Peyer's patch (tissue), 4 donors: ENCODE results near the gene CAMSAP1.

Experiments used
- POLR2A ChIP-seq, 2 donors: fragments of 450-650 bp; IDR thresholded peaks; one replicate each; pipeline ENCODE4 v1.5.1; 2017; ENCODE audit warnings: antibody characterized with exemption in 2 of 2, mild to moderate bottlenecking in 2 of 2, moderate library complexity in 2 of 2
- TF ChIP-seq, protein P1 (sequence below), 6 experiments: fragments of 450-650 bp in 4 of 6; fragments of 200-600 bp in 2 of 6; sonication (generic) in 1 of 6; IDR thresholded peaks; one replicate each; pipeline ENCODE4 v1.5.1; 2017 to 2019; ENCODE audit warnings: antibody characterized with exemption in 6 of 6, mild to moderate bottlenecking in 3 of 6, moderate library complexity in 1 of 6

DNA sequence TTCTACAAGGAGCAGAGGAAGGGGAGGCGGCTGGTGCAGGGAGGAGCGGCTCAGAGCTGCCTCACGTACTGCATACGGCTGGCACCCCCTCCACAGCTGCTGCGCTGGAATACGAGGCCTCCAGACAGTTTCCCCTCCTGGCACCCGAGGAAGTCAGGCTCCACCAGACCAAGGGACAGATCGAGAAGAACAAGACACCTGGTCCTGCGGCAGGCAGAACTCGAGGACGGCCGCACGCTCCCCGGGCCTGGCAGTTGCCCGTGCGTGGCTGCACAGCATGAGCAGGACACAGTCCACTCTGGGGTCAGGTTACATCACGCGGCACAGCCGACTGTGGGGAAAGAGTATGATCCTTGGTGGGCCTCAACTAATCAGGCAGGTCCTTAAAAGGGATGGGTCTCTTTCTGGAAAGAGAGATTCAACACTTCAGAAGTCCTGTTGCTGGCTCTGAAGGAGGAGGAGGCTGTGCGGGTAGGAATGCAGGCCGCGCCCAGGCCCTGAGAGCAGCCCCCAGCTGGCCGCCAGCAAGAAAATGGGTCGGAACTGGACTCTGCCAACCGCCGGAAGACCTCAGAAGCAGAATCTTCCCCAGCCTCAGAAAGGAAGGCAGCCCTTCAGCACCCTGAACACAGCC is 42.3 kb upstream of the CAMSAP1 start:
- TF ChIP-seq POLR2A (IDR thresholded peaks at IDR 0.05) = no peak
- TF ChIP-seq, protein P1, sequence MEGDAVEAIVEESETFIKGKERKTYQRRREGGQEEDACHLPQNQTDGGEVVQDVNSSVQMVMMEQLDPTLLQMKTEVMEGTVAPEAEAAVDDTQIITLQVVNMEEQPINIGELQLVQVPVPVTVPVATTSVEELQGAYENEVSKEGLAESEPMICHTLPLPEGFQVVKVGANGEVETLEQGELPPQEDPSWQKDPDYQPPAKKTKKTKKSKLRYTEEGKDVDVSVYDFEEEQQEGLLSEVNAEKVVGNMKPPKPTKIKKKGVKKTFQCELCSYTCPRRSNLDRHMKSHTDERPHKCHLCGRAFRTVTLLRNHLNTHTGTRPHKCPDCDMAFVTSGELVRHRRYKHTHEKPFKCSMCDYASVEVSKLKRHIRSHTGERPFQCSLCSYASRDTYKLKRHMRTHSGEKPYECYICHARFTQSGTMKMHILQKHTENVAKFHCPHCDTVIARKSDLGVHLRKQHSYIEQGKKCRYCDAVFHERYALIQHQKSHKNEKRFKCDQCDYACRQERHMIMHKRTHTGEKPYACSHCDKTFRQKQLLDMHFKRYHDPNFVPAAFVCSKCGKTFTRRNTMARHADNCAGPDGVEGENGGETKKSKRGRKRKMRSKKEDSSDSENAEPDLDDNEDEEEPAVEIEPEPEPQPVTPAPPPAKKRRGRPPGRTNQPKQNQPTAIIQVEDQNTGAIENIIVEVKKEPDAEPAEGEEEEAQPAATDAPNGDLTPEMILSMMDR (IDR thresholded peaks at IDR 0.05) = no peak
